ENCODE results near the gene TPD52L3.

The TPD52L3 gene

DNA sequence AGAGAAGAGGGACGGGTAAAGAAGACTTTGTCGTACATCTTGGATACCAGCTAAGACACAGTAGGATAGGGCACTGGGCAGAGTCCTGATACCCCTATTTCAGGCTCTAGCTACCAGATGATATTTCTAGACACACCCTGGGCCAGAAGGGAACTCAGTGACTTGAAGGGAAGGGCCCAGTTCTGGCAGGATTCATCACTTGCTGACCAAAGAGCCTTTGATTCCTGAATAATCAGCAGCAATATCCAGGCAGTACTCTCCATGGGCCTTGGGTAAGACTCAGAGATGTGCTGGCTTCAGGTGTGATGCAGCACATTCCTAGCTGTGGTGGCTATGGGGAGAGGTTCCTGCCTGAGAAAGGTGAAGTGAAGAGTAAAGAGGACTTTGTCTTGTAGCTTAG, 40.7 kb downstream of the TPD52L3 start:
- H3K9me3 ChIP-seq (ENCODE audit: low read length): 0 out of 2 replicates have a peak, but pooled peaks cover 2% of the 10 kb centered on the region
- no peak overlapping the region for H3K4me3 ChIP-seq (ENCODE audit: low read depth, low read length, poor library complexity, severe bottlenecking)
- no peaks in the 10 kb centered on the region for H3F3A ChIP-seq (ENCODE audit: insufficient read depth, low read length)
- H3K9me2 ChIP-seq (ENCODE audit: low read depth, low read length): no peaks in the 10 kb centered on the region
- no peak overlapping the region for H3K4me2 ChIP-seq (ENCODE audit: low read length)
- H4K20me1 ChIP-seq (ENCODE audit: insufficient read depth, low read length): no peaks in the 10 kb centered on the region
- no peaks in the 10 kb centered on the region for H3K36me3 ChIP-seq (ENCODE audit: insufficient read depth, low read length)
- H2AFZ ChIP-seq (ENCODE audit: low read length): no peak overlapping the region
- no peaks in the 10 kb centered on the region for H3K4me1 ChIP-seq (ENCODE audit: insufficient read depth, low read length, severe bottlenecking)
- no peaks in the 10 kb centered on the region for H3K79me2 ChIP-seq (ENCODE audit: insufficient read depth, low read length)
- H3K27ac ChIP-seq (ENCODE audit: low read depth, low read length, poor library complexity, severe bottlenecking): no peak overlapping the region
- H3K27me3 ChIP-seq (ENCODE audit: insufficient read depth, low read length): no peaks in the 10 kb centered on the region
- TF ChIP-seq, protein P1, sequence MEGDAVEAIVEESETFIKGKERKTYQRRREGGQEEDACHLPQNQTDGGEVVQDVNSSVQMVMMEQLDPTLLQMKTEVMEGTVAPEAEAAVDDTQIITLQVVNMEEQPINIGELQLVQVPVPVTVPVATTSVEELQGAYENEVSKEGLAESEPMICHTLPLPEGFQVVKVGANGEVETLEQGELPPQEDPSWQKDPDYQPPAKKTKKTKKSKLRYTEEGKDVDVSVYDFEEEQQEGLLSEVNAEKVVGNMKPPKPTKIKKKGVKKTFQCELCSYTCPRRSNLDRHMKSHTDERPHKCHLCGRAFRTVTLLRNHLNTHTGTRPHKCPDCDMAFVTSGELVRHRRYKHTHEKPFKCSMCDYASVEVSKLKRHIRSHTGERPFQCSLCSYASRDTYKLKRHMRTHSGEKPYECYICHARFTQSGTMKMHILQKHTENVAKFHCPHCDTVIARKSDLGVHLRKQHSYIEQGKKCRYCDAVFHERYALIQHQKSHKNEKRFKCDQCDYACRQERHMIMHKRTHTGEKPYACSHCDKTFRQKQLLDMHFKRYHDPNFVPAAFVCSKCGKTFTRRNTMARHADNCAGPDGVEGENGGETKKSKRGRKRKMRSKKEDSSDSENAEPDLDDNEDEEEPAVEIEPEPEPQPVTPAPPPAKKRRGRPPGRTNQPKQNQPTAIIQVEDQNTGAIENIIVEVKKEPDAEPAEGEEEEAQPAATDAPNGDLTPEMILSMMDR (IDR thresholded peaks at IDR 0.05; ENCODE audit: low read length): no peak
- no peak for TF ChIP-seq EZH2 (IDR thresholded peaks at IDR 0.05; ENCODE audit: borderline replicate concordance, low read length)
- no peak overlapping the region for H3K9ac ChIP-seq (ENCODE audit: low read length)

Measured in OCI-LY1 (cell line).